Common myeloid progenitor, CD34-positive (primary cell): ENCODE results near the gene AGGF1. TPM values are rescaled to one million over a fixed set of nuclear protein-coding genes. Genes with fewer than 3 reads are reported as not detected.
A peak's percentile ranks its signal among the peaks of the same experiment; 100 is the strongest.

ENCODE experiments used
- CTCF ChIA-PET: fragments of 350-600 bp; sonication (Branson Sonifier 250); formaldehyde crosslinking; loops from one replicate; lab custom pipeline; 2021; ENCODE audit warnings: antibody characterized with exemption; lab: Charles Lee
- POLR2A ChIA-PET: fragments of 350-600 bp; sonication (Branson Sonifier 250); formaldehyde crosslinking; loops from one replicate; lab custom pipeline; 2021; ENCODE audit warnings: antibody characterized with exemption; lab: Charles Lee
- DNase-seq, 3 donors: peaks; one replicate each; pipeline versions ENCODE4 v3.0.0 to v3.0.0-alpha.2; 2013
- H3K27ac ChIP-seq, 2 experiments: 1 replicate in 1 of 2; 2 replicates in 1 of 2; pipeline ENCODE4 v1.7.0; 2013; ENCODE audit warnings: inconsistent platforms in 2 of 2, low read length in 2 of 2, mild to moderate bottlenecking in 2 of 2, low read depth in 1 of 2, moderate library complexity in 1 of 2; ENCODE audit not compliant: severe bottlenecking in 2 of 2, insufficient read depth in 1 of 2, poor library complexity in 1 of 2
- H3K27me3 ChIP-seq, 5 experiments: replicated peaks in 2 of 5; 1 replicate in 3 of 5; 2 replicates in 2 of 5; pipeline versions ENCODE4 v1.6.1 to v1.7.0; 2013; ENCODE audit warnings: low read length in 4 of 5, mild to moderate bottlenecking in 2 of 5, moderate library complexity in 2 of 5, inconsistent platforms in 1 of 5; ENCODE audit not compliant: insufficient read depth in 5 of 5, control insufficient read depth in 4 of 5
- H3K36me3 ChIP-seq, 4 experiments: 1 replicate in 2 of 4; 2 replicates in 2 of 4; pipeline versions ENCODE4 v1.6.1 to v1.7.0; 2013; ENCODE audit warnings: low read length in 3 of 4, control low read depth in 1 of 4, mild to moderate bottlenecking in 1 of 4; ENCODE audit not compliant: control insufficient read depth in 4 of 4, insufficient read depth in 4 of 4
- H3K4me1 ChIP-seq, 4 experiments: 1 replicate in 3 of 4; 2 replicates in 1 of 4; pipeline versions ENCODE4 v1.6.1 to v1.7.1; 2013; ENCODE audit warnings: low read length in 3 of 4, mild to moderate bottlenecking in 3 of 4, control low read depth in 1 of 4, inconsistent platforms in 1 of 4, moderate library complexity in 1 of 4; ENCODE audit not compliant: control insufficient read depth in 4 of 4, insufficient read depth in 4 of 4; ENCODE audit errors: control extremely low read depth in 1 of 4
- H3K4me3 ChIP-seq, 7 experiments: 1 replicate in 4 of 7; 2 replicates in 3 of 7; pipeline versions ENCODE4 v1.5.1 to v1.7.0; 2013; ENCODE audit warnings: mild to moderate bottlenecking in 7 of 7, low read length in 6 of 7, moderate library complexity in 6 of 7, inconsistent platforms in 2 of 7, low read depth in 2 of 7, control low read depth in 1 of 7; ENCODE audit not compliant: insufficient read depth in 4 of 7, control insufficient read depth in 1 of 7; ENCODE audit errors: extremely low read depth in 1 of 7
- H3K9me3 ChIP-seq, 5 experiments: 1 replicate in 4 of 5; 2 replicates in 1 of 5; pipeline versions ENCODE4 v1.6.1 to v1.7.1; 2013; ENCODE audit warnings: low read length in 4 of 5, mild to moderate bottlenecking in 2 of 5, inconsistent platforms in 1 of 5, low read depth in 1 of 5, moderate library complexity in 1 of 5; ENCODE audit not compliant: control insufficient read depth in 4 of 5, insufficient read depth in 2 of 5; ENCODE audit errors: control extremely low read depth in 1 of 5
- WGBS: methylation state at CpG from one replicate; pipeline ENCODE4 v1.1.5; 2013; ENCODE audit not compliant: insufficient coverage; 5-methylcytosine and 5-hydroxymethylcytosine counted together
- polyA plus RNA-seq: library from polyadenylated mRNA; unstranded; fragments of 120-200 nt; gene quantifications from one replicate; pipeline ENCODE4 v1.2.1, GENCODE V29; 2013

AGGF1 gene
- polyA plus RNA-seq, result 23.7 TPM

- peak within 1 kb of the TSS; percentile 85 to 91 for H3K27ac ChIP-seq
- under 1% methylated on average over 78 of the region's 82 CpGs for WGBS
- no peaks in the 10 kb centered on the region for H3K27me3 ChIP-seq
- H3K9me3 ChIP-seq, result peaks cover 0 to 17% (median 7%) of the 10 kb centered on the region in 5 experiments
- DNase-seq, result peak; percentile 91 to 98 (median 96)
- CTCF ChIA-PET, result interaction anchor here (0.7 to 1.1 kb wide), 6 partner anchors 14 to 426 kb away, joined by 3 to 6 read pairs (median 4); no protein-coding TSS in a partner anchor
- H3K36me3 ChIP-seq, result peaks cover 0 to 11% (median 7%) of the 10 kb centered on the region in 4 experiments
- POLR2A ChIA-PET, result interaction anchor here (0.6 kb wide), 1 partner anchor 22 kb away, joined by 3 read pairs; no protein-coding TSS in a partner anchor
- peaks cover 4 to 24% (median 8%) of the 10 kb centered on the region in 4 experiments for H3K4me1 ChIP-seq
- peak within 1 kb of the TSS; percentile 84 to 97 (median 90) for H3K4me3 ChIP-seq
Measured at GRCh38 chr5:77030097-77031071, at the start of gene AGGF1. AGGF1 (plus strand) TSS chr5:77030404; CDS start chr5:77030767, 363 bp downstream.

- DNase-seq, result no peak
- Histone ChIP-seq H3K4me1 (no peaks in the 10 kb centered on the region), H3K9me3 (no peaks in the 10 kb centered on the region), H3K27ac (no peak overlapping the region), H3K4me3 (no peak overlapping the region), H3K27me3 (no peaks in the 10 kb centered on the region), H3K36me3 (peaks cover 0 to 34% (median 10%) of the 10 kb centered on the region in 4 experiments)
- CTCF ChIA-PET, result no interaction called here
- WGBS, result 100% methylated on average over 2 of the region's 8 CpGs
- POLR2A ChIA-PET, result no interaction called here
Measured at GRCh38 chr5:76980518-76981144, 49.6 kb upstream of the AGGF1 start.

- H3K4me1 ChIP-seq, result peaks cover 0 to 5% (median 0%) of the 10 kb centered on the region in 4 experiments
- H3K4me3 ChIP-seq, result no peak overlapping the region
- H3K9me3 ChIP-seq, result no peaks in the 10 kb centered on the region
- H3K36me3 ChIP-seq, result peaks cover 0 to 17% (median 3%) of the 10 kb centered on the region in 4 experiments
- no peak for DNase-seq
- WGBS, result 100% methylated on average over 1 of the region's 2 CpGs
- no peak overlapping the region for H3K27ac ChIP-seq
- H3K27me3 ChIP-seq, result no peaks in the 10 kb centered on the region
- ChIA-PET POLR2A (no interaction called here), CTCF (interaction anchor here (1.2 kb wide), 1 partner anchor 12 kb away, joined by 3 read pairs; no protein-coding TSS in a partner anchor)
Measured at GRCh38 chr5:76982450-76982849, 47.8 kb upstream of the AGGF1 start.

GRCh38 chr5:76983468-76983867, 46.7 kb upstream of the AGGF1 start:
- CTCF ChIA-PET, result interaction anchor here (1.1 kb wide), 1 partner anchor 15 kb away, joined by 3 read pairs; no protein-coding TSS in a partner anchor
- POLR2A ChIA-PET, result no interaction called here
- H3K4me3 ChIP-seq, result no peak overlapping the region
- H3K4me1 ChIP-seq, result peaks cover 0 to 5% (median 0%) of the 10 kb centered on the region in 4 experiments
- H3K36me3 ChIP-seq, result peaks cover 0 to 9% (median 6%) of the 10 kb centered on the region in 4 experiments
- 100% methylated on average over 3 of the region's 3 CpGs for WGBS
- no peak overlapping the region for H3K27ac ChIP-seq
- no peak for DNase-seq
- H3K9me3 ChIP-seq, result no peaks in the 10 kb centered on the region
- no peaks in the 10 kb centered on the region for H3K27me3 ChIP-seq

- 68% methylated on average over 5 of the region's 6 CpGs for WGBS
Measured at GRCh38 chr5:76986825-76987526, 43.2 kb upstream of the AGGF1 start.

GRCh38 chr5:76990899-76991459, 39.2 kb upstream of the AGGF1 start:
- no peak overlapping the region for H3K4me3 ChIP-seq
- CTCF ChIA-PET, result interaction anchor here (2.0 kb wide), 1 partner anchor 20 kb away, joined by 5 read pairs; no protein-coding TSS in a partner anchor
- peaks cover 0 to 4% (median 0%) of the 10 kb centered on the region in 4 experiments for H3K36me3 ChIP-seq
- no peaks in the 10 kb centered on the region for H3K9me3 ChIP-seq
- H3K4me1 ChIP-seq, result peaks cover 0 to 5% (median 0%) of the 10 kb centered on the region in 4 experiments
- no peak overlapping the region for H3K27ac ChIP-seq
- no peaks in the 10 kb centered on the region for H3K27me3 ChIP-seq
- POLR2A ChIA-PET, result no interaction called here
- 100% methylated on average over 5 of the region's 5 CpGs for WGBS
- DNase-seq, result peak; percentile 8 to 66 (median 46)

More at GRCh38 chr5:76986825-76987526, 43.2 kb upstream of the AGGF1 start:
- ChIA-PET POLR2A (no interaction called here), CTCF (interaction anchor here (2.4 kb wide), 1 partner anchor 10 kb away, joined by 15 read pairs; no protein-coding TSS in a partner anchor)
- H3K27ac ChIP-seq, result no peak overlapping the region
- peaks cover 0 to 5% (median 0%) of the 10 kb centered on the region in 4 experiments for H3K4me1 ChIP-seq
- H3K27me3 ChIP-seq, result no peaks in the 10 kb centered on the region
- H3K36me3 ChIP-seq, result peaks cover 0 to 8% (median 0%) of the 10 kb centered on the region in 4 experiments
- no peaks in the 10 kb centered on the region for H3K9me3 ChIP-seq
- no peak overlapping the region for H3K4me3 ChIP-seq
- peak in 1 of 3 donors; percentile 16 for DNase-seq
